Stimulated activated naive CD8-positive, alpha-beta T cell treated with anti-CD3 and anti-CD28 coated beads, Interleukin-15, Interleukin-2, amounts not matched to agents 100 U/mL and 50 U/mL, for 24 hours (primary cell): Measurements from ENCODE around the gene ZNF276.
"Not testable (repeated sequence)": the region's sequence is repeated elsewhere in the genome, so short reads cannot be mapped to it uniquely, and the experiment has no call there.

ENCODE experiments used
- ATAC-seq: fragments of 150-1000 bp; cut with Tn5 transposase; one replicate; pipeline ENCODE4 v1.10.0; 2021
- DNase-seq: peaks from one replicate; pipeline ENCODE4 v3.0.0; 2021

The ZNF276 gene

GRCh38 chr16:89696670-89697128 lies 24.6 kb upstream of the ZNF276 start:
- ATAC-seq (no peak), DNase-seq (peak; percentile 38)

- no peak for DNase-seq
- ATAC-seq = no peak
These were observed 24.1 kb upstream of the ZNF276 start for GRCh38 chr16:89697161-89697615.

GRCh38 chr16:89697616-89698331 lies 23.6 kb upstream of the ZNF276 start:
- DNase-seq (peak; percentile 6), ATAC-seq (no peak)

GRCh38 chr16:89698717-89699116 lies 22.6 kb upstream of the ZNF276 start:
- ATAC-seq = not testable (repeated sequence)

GRCh38 chr16:89699629-89700099 lies 21.7 kb upstream of the ZNF276 start:
- ATAC-seq, DNase-seq: not testable (repeated sequence)

More at GRCh38 chr16:89698717-89699116, 22.6 kb upstream of the ZNF276 start:
- DNase-seq = not testable (repeated sequence)

- peak; percentile 35 for ATAC-seq
- DNase-seq = peak; percentile 99
These were observed 21.2 kb upstream of the ZNF276 start for GRCh38 chr16:89700100-89700648.

GRCh38 chr16:89700649-89701424 lies 20.5 kb upstream of the ZNF276 start:
- peak; percentile 65 for DNase-seq

GRCh38 chr16:89701425-89702406 lies 19.6 kb upstream of the ZNF276 start, which contains the start of gene SPATA2L:
SPATA2L (minus strand) TSS chr16:89701705; CDS start chr16:89701232, 473 bp downstream.
- ATAC-seq = peak; percentile 74
- peak; percentile 98 for DNase-seq

More at GRCh38 chr16:89700649-89701424, 20.5 kb upstream of the ZNF276 start:
- ATAC-seq = peak; percentile 29

- DNase-seq (no peak), ATAC-seq (no peak)
These were observed 17.1 kb upstream of the ZNF276 start for GRCh38 chr16:89704281-89704680.

- ATAC-seq = no peak
- no peak for DNase-seq
These were observed 16.3 kb upstream of the ZNF276 start for GRCh38 chr16:89705006-89705405.

GRCh38 chr16:89706518-89707260 lies 14.6 kb upstream of the ZNF276 start:
- no peak for ATAC-seq
- DNase-seq = no peak

- DNase-seq (no peak), ATAC-seq (no peak)
These were observed 13.6 kb upstream of the ZNF276 start for GRCh38 chr16:89707695-89708094.

- DNase-seq (no peak), ATAC-seq (no peak)
These were observed 12.8 kb upstream of the ZNF276 start for GRCh38 chr16:89708481-89708931.

- no peak for DNase-seq
- no peak for ATAC-seq
These were observed 12.2 kb upstream of the ZNF276 start for GRCh38 chr16:89709166-89709565.

- ATAC-seq = no peak
These were observed 11.5 kb upstream of the ZNF276 start for GRCh38 chr16:89709716-89710432.

GRCh38 chr16:89710709-89711564 lies 10.4 kb upstream of the ZNF276 start:
- ATAC-seq (peak; percentile 2), DNase-seq (no peak)

More at GRCh38 chr16:89709716-89710432, 11.5 kb upstream of the ZNF276 start:
- no peak for DNase-seq

GRCh38 chr16:89711601-89712273 lies 9.6 kb upstream of the ZNF276 start:
- peak; percentile 93 for DNase-seq

GRCh38 chr16:89712274-89712781 lies 9.0 kb upstream of the ZNF276 start:
- no peak for DNase-seq
- ATAC-seq = no peak

More at GRCh38 chr16:89711601-89712273, 9.6 kb upstream of the ZNF276 start:
- peak; percentile 80 for ATAC-seq
